GM12872 (cell line): ENCODE results near the gene MFN1.
A peak's percentile ranks its signal among the peaks of the same experiment; 100 is the strongest.

ENCODE experiments used
- TF ChIP-seq, protein P1 (sequence below): IDR thresholded peaks from 3 replicates; pipeline ENCODE4 v1.5.1; 2011; ENCODE audit warnings: low read depth, mild to moderate bottlenecking, low read length, moderate library complexity; ENCODE audit not compliant: insufficient read depth

MFN1 gene

DNA sequence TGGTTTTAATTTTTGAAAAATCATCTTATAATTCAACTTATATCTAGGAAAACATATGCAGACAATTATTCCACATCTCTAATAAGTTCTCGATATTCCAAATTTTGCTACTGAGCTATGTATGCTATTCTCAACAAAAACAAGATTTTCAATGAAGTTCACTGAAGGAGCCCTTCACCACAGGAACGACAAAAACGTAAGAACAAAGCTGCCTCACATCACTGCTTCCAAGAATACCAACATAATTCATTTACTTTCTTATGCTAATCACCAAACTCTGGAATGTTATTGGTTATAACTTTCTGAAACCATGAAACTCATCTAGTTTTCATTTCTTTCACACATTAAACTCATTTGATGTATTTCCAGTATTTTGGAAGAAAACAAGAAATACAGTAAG is 54.1 kb downstream of the MFN1 start:
- TF ChIP-seq, protein P1, sequence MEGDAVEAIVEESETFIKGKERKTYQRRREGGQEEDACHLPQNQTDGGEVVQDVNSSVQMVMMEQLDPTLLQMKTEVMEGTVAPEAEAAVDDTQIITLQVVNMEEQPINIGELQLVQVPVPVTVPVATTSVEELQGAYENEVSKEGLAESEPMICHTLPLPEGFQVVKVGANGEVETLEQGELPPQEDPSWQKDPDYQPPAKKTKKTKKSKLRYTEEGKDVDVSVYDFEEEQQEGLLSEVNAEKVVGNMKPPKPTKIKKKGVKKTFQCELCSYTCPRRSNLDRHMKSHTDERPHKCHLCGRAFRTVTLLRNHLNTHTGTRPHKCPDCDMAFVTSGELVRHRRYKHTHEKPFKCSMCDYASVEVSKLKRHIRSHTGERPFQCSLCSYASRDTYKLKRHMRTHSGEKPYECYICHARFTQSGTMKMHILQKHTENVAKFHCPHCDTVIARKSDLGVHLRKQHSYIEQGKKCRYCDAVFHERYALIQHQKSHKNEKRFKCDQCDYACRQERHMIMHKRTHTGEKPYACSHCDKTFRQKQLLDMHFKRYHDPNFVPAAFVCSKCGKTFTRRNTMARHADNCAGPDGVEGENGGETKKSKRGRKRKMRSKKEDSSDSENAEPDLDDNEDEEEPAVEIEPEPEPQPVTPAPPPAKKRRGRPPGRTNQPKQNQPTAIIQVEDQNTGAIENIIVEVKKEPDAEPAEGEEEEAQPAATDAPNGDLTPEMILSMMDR = no peak

DNA sequence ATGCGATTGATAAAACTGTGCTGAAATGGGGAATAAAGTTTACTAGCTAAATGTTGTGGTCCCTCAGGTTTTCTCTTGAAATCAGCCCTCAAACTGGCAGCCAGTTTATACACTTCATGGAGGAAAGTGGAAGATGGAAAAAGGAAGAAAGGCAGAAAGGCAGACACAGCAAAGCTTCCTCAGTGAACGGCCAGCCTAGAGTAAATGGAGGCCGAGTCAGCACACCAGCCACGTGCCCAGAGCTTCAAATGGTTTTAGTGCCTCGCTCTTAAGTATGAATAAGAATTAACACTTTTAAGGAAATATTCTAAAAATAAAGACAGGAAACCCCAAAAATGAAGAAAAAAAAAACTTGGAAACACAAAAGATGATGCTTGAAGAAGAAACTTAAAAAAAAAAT is 55.5 kb downstream of the MFN1 start:
- TF ChIP-seq, protein P1 = no peak

DNA sequence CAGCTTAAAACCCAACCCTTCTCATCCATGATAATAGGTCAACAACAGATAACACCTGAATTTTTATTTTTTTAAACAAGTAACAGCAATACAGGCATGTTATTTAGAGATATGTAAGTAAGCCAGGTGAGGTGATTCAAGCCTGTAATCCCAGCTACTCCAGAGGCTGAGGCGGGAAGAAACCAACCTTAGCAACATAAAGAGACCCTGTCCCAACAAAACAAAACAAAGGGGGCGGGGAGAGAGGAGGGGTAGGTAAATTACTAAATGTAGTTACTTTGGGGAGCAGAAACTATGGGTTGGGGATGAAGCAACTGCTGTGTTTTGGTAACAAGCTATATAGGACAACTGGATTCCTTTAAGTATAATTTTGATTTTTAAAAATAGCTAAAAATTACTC is 56.8 kb downstream of the MFN1 start:
- TF ChIP-seq, protein P1 = no peak

DNA sequence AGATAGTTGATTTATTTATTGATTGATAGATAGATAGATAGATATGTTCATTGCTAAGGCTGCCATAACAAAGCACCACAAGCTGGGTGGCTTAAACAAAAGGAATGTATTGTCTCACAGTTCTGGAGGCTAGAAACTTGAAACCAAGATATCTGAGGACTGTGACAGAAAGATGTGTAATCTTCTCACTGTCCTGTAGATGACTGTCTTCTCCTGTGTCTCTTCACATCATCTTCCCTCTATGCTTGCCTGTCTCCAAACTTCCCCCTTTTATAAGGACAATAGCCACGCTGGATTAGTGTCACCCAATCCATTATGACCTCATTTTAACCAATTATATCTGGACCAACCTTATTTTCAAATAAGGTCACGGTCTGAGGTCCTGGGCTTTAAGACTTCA is 62.8 kb downstream of the MFN1 start:
- TF ChIP-seq, protein P1 = peak; percentile 39; the same call in 1 of the 3 replicates

DNA sequence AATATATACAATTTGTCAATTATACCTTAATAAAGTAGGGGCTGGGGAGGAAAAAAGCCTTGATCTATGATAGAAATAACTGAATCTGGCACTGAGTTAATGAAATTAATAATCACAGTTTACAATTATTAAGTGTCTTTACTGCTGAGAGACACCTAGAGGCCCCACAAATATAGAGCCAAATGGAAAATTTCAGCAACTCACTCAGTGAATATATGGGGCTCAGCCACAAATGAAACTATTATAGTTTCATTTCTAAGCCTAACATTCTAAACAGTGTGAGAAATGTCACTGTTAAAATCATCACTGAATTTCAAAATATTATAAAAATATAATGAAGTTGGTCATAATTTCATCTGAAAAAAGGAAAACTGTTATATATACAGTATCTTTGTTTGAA is 63.5 kb downstream of the MFN1 start:
- TF ChIP-seq, protein P1 = no peak

DNA sequence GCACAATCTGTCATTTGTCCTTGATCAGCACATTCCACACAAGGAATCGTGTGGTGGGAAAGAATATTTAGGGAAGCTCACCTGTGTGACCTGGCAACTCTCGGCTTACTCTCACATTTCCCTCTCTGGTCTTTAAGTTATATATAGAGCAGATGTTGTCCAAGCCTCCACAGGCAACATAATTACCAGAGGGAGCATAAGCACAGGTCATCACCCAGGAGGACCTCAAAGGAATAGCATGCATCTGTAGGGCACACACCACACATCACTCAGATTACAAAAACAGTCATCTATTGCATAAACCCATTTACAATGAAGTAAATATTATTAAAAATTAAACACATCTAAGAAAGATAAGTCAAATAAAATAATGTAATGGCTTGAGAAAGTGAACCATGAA is 67.3 kb downstream of the MFN1 start:
- TF ChIP-seq, protein P1 = no peak

DNA sequence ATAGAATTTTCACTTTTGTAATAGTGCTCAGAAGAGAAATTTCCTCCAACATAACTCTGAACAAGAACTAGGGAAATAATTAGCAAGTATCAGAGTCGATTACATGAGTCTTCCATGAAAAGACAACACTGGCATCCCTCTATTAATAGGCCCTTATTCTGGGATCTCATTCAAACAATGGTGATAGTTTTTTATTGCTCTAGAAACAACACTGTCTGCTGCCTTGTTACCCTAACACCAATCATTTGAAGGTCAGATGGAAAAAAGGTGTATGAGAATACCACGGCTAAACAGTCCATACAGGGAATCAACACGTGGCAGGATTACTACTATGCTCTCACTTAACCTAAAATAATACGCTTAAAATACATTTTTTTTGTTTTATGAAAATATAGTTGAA is 67.9 kb downstream of the MFN1 start:
- TF ChIP-seq, protein P1 = no peak

DNA sequence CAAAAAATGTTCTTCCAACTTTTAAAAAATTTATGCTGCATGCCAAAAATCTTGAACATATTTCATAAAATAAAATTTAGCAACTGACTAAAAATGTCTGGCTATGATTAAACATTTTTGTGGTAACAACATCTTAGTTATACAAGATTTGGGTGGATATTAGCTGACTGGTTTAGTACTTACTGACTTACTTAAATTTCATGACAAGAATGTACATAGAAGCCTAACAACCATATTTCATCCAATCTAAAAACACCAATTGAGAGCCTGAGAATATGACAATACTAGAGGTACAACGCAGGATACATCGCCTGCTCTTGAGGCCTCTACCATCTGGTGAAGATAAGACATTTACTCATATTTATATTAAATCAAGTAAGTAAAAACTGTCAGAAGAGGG is 69.2 kb downstream of the MFN1 start:
- TF ChIP-seq, protein P1 = no peak
